H9 (cell line): ENCODE measurements around the gene CCDC158. TPM values are rescaled to one million over a fixed set of nuclear protein-coding genes. Genes with fewer than 3 reads are reported as not detected.
A peak's percentile ranks its signal among the peaks of the same experiment; 100 is the strongest.

Experiments used
- DNase-seq: peaks from one replicate; pipeline ENCODE4 v3.0.0-alpha.2; 2017
- H2AFZ ChIP-seq: one replicate; pipeline ENCODE4 v1.6.1; 2013; ENCODE audit warnings: mild to moderate bottlenecking, low read length, control low read depth, moderate library complexity
- H2AK5ac ChIP-seq: 2 replicates; pipeline ENCODE4 v1.6.1; 2013; ENCODE audit warnings: low read length, control low read depth, mixed read lengths; ENCODE audit not compliant: insufficient read length
- H2BK120ac ChIP-seq: one replicate; pipeline ENCODE4 v1.6.1; 2013; ENCODE audit warnings: low read depth, mild to moderate bottlenecking, low read length, control low read depth, inconsistent platforms; ENCODE audit not compliant: poor library complexity, severe bottlenecking
- H2BK12ac ChIP-seq: 2 replicates; pipeline ENCODE4 v1.6.1; 2013; ENCODE audit warnings: low read length, control low read depth, mixed read lengths, low read depth; ENCODE audit not compliant: insufficient read length
- H2BK15ac ChIP-seq: 2 replicates; pipeline ENCODE4 v1.6.1; 2013; ENCODE audit warnings: low read depth, low read length, control low read depth
- H2BK20ac ChIP-seq: one replicate; pipeline ENCODE4 v1.6.1; 2013; ENCODE audit warnings: low read depth, mild to moderate bottlenecking, low read length, control low read depth, inconsistent platforms; ENCODE audit not compliant: poor library complexity, severe bottlenecking
- H2BK5ac ChIP-seq: 2 replicates; pipeline ENCODE4 v1.6.1; 2013; ENCODE audit warnings: low read length, control low read depth, mixed read lengths; ENCODE audit not compliant: insufficient read length
- H3K14ac ChIP-seq: 2 replicates; pipeline ENCODE4 v1.6.1; 2013; ENCODE audit warnings: low read length, control low read depth; ENCODE audit not compliant: insufficient read depth
- H3K18ac ChIP-seq: 2 replicates; pipeline ENCODE4 v1.6.1; 2013; ENCODE audit warnings: low read depth, mild to moderate bottlenecking, mixed read lengths, low read length, control low read depth; ENCODE audit not compliant: insufficient read length
- H3K23ac ChIP-seq: 2 replicates; pipeline ENCODE4 v1.6.1; 2013; ENCODE audit warnings: low read length, control low read depth, mixed read lengths, low read depth; ENCODE audit not compliant: insufficient read length
- H3K23me2 ChIP-seq: 2 replicates; pipeline ENCODE4 v1.6.1; 2013; ENCODE audit warnings: low read depth, mild to moderate bottlenecking, mixed read lengths, low read length, control low read depth; ENCODE audit not compliant: insufficient read length, poor library complexity, severe bottlenecking
- H3K27ac ChIP-seq: 2 replicates; pipeline ENCODE4 v1.5.1; 2013; ENCODE audit warnings: low read length, control low read depth, mixed read lengths, low read depth; ENCODE audit not compliant: insufficient read length
- H3K27me3 ChIP-seq: 2 replicates; pipeline ENCODE4 v1.6.1; 2013; ENCODE audit warnings: low read length, control low read depth, inconsistent platforms; ENCODE audit not compliant: insufficient read depth
- H3K4ac ChIP-seq: 2 replicates; pipeline ENCODE4 v1.6.1; 2013; ENCODE audit warnings: low read depth, mild to moderate bottlenecking, control low read depth, inconsistent platforms, low read length, moderate library complexity
- H3K4me1 ChIP-seq: 2 replicates; pipeline ENCODE4 v1.6.1; 2013; ENCODE audit warnings: low read length, control low read depth, inconsistent platforms; ENCODE audit not compliant: insufficient read depth
- H3K4me2 ChIP-seq: 2 replicates; pipeline ENCODE4 v1.6.1; 2013; ENCODE audit warnings: low read length, control low read depth, mixed read lengths; ENCODE audit not compliant: insufficient read length, insufficient read depth
- H3K56ac ChIP-seq: 2 replicates; pipeline ENCODE4 v1.6.1; 2013; ENCODE audit warnings: low read depth, mild to moderate bottlenecking, mixed read lengths, low read length, control low read depth; ENCODE audit not compliant: insufficient read length
- H3K79me1 ChIP-seq: 2 replicates; pipeline ENCODE4 v1.6.1; 2013; ENCODE audit warnings: low read depth, mild to moderate bottlenecking, moderate library complexity, low read length, control low read depth, inconsistent platforms; ENCODE audit not compliant: insufficient read depth, poor library complexity, severe bottlenecking
- H3K79me2 ChIP-seq: 2 replicates; pipeline ENCODE4 v1.6.1; 2013; ENCODE audit warnings: low read length, control low read depth, inconsistent platforms; ENCODE audit not compliant: insufficient read depth
- H3K9ac ChIP-seq: 2 replicates; pipeline ENCODE4 v1.6.1; 2013; ENCODE audit warnings: low read length, control low read depth, mixed read lengths; ENCODE audit not compliant: insufficient read length; ENCODE audit errors: extremely low read depth
- H3K9me3 ChIP-seq: one replicate; pipeline ENCODE4 v1.6.1; 2013; ENCODE audit warnings: low read depth, low read length, inconsistent platforms; ENCODE audit not compliant: control insufficient read depth
- H3T11ph ChIP-seq: one replicate; pipeline ENCODE4 v1.6.1; 2013; ENCODE audit warnings: mild to moderate bottlenecking, low read length, control low read depth, inconsistent platforms
- H4K20me1 ChIP-seq: one replicate; pipeline ENCODE4 v1.6.1; 2013; ENCODE audit not compliant: control insufficient read depth, insufficient read length, insufficient read depth
- H4K5ac ChIP-seq: 2 replicates; pipeline ENCODE4 v1.6.1; 2013; ENCODE audit warnings: low read depth, mild to moderate bottlenecking, mixed read lengths, low read length, control low read depth; ENCODE audit not compliant: insufficient read length
- H4K8ac ChIP-seq: replicated peaks from 2 replicates; pipeline ENCODE4 v1.6.1; 2013; ENCODE audit warnings: low read length, control low read depth, mixed read lengths, low read depth; ENCODE audit not compliant: insufficient read length
- H4K91ac ChIP-seq: 2 replicates; pipeline ENCODE4 v1.6.1; 2013; ENCODE audit warnings: low read depth, mild to moderate bottlenecking, moderate library complexity, mixed read lengths, low read length, control low read depth; ENCODE audit not compliant: insufficient read length
- H3K27ac Mint-ChIP-seq, 3 experiments: 2 replicates in 2 of 3; 3 replicates in 1 of 3; pipeline ENCODE4 v1.8.0; 2020 to 2021; ENCODE audit warnings: mixed read lengths in 3 of 3, mild to moderate bottlenecking in 1 of 3, moderate library complexity in 1 of 3
- H3K27me3 Mint-ChIP-seq: 2 replicates; pipeline ENCODE4 v1.8.0; 2021; ENCODE audit warnings: low read depth, mild to moderate bottlenecking, moderate library complexity, mixed read lengths
- H3K36me3 Mint-ChIP-seq, 3 experiments: 2 replicates in 2 of 3; 3 replicates in 1 of 3; pipeline ENCODE4 v1.8.0; 2020 to 2021; ENCODE audit warnings: low read depth in 3 of 3, mixed read lengths in 3 of 3; ENCODE audit not compliant: insufficient read depth in 1 of 3
- H3K4me1 Mint-ChIP-seq, 2 experiments: 2 replicates each; pipeline ENCODE4 v1.8.0; 2020; ENCODE audit warnings: mixed read lengths in 2 of 2
- H3K4me3 Mint-ChIP-seq, 2 experiments: 2 replicates in 1 of 2; 3 replicates in 1 of 2; pipeline ENCODE4 v1.8.0; 2020 to 2021; ENCODE audit warnings: mild to moderate bottlenecking in 2 of 2, mixed read lengths in 2 of 2, moderate library complexity in 1 of 2
- H3K9me3 Mint-ChIP-seq, 2 experiments: 2 replicates in 1 of 2; 3 replicates in 1 of 2; pipeline ENCODE4 v1.8.0; 2020; ENCODE audit warnings: mild to moderate bottlenecking in 2 of 2, mixed read lengths in 2 of 2, moderate library complexity in 1 of 2
- WGBS: extraction: QIAGEN DNeasy Blood & Tissue Kit; methylation state at CpG from one replicate; pipeline ENCODE4 v1.1.7; 2013; ENCODE audit warnings: missing lambda C conversion rate, low lambda C conversion rate, mixed read lengths; ENCODE audit not compliant: insufficient read length; ENCODE audit errors: extremely low coverage; 5-methylcytosine and 5-hydroxymethylcytosine counted together
- total RNA-seq: library from RNA; stranded (reverse); gene quantifications from 2 replicates; pipeline ENCODE4 v1.2.1, GENCODE V29; 2021
- TF ChIP-seq, protein P1 (sequence below): fragments of 200-600 bp; sonication (generic); conservative IDR thresholded peaks from 3 replicates; pipeline ENCODE4 v1.8.0; 2021; ENCODE audit warnings: antibody characterized with exemption, mild to moderate bottlenecking

The CCDC158 gene
- total RNA-seq, 1 experiment from 2014 or later = not detected

DNA sequence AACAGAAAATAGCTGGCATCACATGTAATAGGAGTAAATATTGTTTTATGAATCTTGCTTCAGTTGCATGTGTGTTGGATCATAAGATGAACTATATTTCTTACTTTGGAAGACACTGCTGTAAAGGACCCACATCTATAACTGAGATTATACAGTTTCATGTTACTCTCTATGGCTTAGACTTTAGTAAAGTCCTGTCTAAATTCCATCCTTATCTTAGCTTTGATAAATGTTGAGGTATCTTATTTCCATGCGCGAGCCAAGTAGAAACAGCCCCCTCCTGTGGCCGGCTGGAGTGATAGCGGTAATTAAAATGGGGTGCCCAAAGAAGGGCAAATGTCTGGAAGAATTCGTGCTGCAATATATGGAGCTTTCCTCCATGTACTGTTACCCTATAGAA lies 43.0 kb downstream of the CCDC158 start:
- no peak overlapping the region for H3T11ph ChIP-seq
- H3K56ac ChIP-seq = no peak overlapping the region
- TF ChIP-seq, protein P1, sequence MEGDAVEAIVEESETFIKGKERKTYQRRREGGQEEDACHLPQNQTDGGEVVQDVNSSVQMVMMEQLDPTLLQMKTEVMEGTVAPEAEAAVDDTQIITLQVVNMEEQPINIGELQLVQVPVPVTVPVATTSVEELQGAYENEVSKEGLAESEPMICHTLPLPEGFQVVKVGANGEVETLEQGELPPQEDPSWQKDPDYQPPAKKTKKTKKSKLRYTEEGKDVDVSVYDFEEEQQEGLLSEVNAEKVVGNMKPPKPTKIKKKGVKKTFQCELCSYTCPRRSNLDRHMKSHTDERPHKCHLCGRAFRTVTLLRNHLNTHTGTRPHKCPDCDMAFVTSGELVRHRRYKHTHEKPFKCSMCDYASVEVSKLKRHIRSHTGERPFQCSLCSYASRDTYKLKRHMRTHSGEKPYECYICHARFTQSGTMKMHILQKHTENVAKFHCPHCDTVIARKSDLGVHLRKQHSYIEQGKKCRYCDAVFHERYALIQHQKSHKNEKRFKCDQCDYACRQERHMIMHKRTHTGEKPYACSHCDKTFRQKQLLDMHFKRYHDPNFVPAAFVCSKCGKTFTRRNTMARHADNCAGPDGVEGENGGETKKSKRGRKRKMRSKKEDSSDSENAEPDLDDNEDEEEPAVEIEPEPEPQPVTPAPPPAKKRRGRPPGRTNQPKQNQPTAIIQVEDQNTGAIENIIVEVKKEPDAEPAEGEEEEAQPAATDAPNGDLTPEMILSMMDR = peak; percentile 88
- no peaks in the 10 kb centered on the region for H3K9me3 ChIP-seq
- H4K20me1 ChIP-seq = no peaks in the 10 kb centered on the region
- H2BK15ac ChIP-seq = no peak overlapping the region
- DNase-seq = no peak
- Mint-ChIP-seq H3K36me3 (peaks cover 10 to 14% (median 13%) of the 10 kb centered on the region in 3 experiments), H3K4me3 (no peak overlapping the region), H3K27ac (no peak overlapping the region), H3K27me3 (no peaks in the 10 kb centered on the region), H3K9me3 (peaks cover 20 to 21% of the 10 kb centered on the region in 2 experiments), H3K4me1 (peaks cover 33 to 36% of the 10 kb centered on the region in 2 experiments)
- H3K18ac ChIP-seq = no peak overlapping the region
- no peak overlapping the region for H3K9ac ChIP-seq
- H3K23me2 ChIP-seq = no peaks in the 10 kb centered on the region
- H3K23ac ChIP-seq = no peak overlapping the region
- no peaks in the 10 kb centered on the region for H3K79me1 ChIP-seq
- no peak overlapping the region for H2BK20ac ChIP-seq
- no peaks in the 10 kb centered on the region for H3K27me3 ChIP-seq
- H2AFZ ChIP-seq = no peak overlapping the region
- H3K79me2 ChIP-seq = no peaks in the 10 kb centered on the region
- WGBS = no CpG with 5 or more reads among the region's 5 CpGs
- no peak overlapping the region for H4K91ac ChIP-seq
- no peak overlapping the region for H3K4me2 ChIP-seq
- H3K4ac ChIP-seq = no peak overlapping the region
- H2BK120ac ChIP-seq = no peak overlapping the region
- H2BK12ac ChIP-seq = no peak overlapping the region
- no peak overlapping the region for H3K14ac ChIP-seq
- no peak overlapping the region for H2BK5ac ChIP-seq
- H2AK5ac ChIP-seq = no peak overlapping the region
- H3K27ac ChIP-seq = no peak overlapping the region
- peaks cover 4% of the 10 kb centered on the region; the same call in 1 of the 2 replicates for H3K4me1 ChIP-seq
- H4K8ac ChIP-seq = no peak overlapping the region
- no peak overlapping the region for H4K5ac ChIP-seq
